HG03064 (cell line): Measurements from ENCODE around the gene ATP6V0E1.

ENCODE experiments used
- ATAC-seq: cut with Tn5 transposase; IDR thresholded peaks from one replicate; pipeline ENCODE4 v1.9.1; 2021; ENCODE audit warnings: low read depth; ENCODE audit not compliant: unreplicated experiment

Gene ATP6V0E1

GRCh38 chr5:172983542-172984243 lies at the start of gene ATP6V0E1:
TSS of gene ATP6V0E1 (plus strand) at chr5:172983771. CDS start at chr5:172983861, 90 bp downstream.
- ATAC-seq = peak; percentile 76

- no peak for ATAC-seq
Measured at GRCh38 chr5:172935096-172935495, 48.5 kb upstream of the ATP6V0E1 start.

- ATAC-seq = no peak
Measured at GRCh38 chr5:172936401-172936800, 47.2 kb upstream of the ATP6V0E1 start.

- no peak for ATAC-seq
Measured at GRCh38 chr5:172939071-172939470, 44.5 kb upstream of the ATP6V0E1 start.

DNA sequence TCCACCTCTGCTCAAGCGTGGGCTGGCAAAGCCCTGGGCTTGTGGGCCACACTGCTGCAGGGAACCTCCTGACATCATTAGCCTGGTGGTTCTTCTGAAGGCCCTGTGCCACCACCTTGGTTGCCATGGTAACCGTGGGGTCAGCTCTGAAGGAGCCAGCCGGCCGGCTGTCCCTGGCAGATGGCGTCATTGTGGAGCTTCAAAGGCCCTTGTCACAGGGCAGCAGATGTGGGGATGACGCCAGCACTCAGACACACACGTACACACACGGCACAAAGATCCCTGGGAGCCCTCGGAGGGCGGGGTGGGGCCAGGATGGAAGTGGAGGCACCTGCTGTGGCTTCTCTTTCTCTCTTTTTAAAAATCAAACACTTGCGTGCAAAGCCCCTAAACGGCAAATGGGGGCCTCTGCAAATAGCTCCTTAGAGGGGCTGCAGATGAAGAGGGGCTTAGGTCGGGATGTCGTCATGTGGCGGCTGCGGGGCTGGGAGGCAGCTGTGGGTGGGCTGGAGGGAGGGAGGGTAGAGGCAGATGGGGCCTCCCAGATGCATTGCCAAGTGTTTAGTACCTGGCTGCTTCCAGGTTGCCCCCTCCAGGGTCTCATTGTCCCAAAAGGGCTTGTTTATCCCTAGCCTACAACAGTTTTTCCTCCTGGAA lies 43.8 kb upstream of the ATP6V0E1 start:
- no peak for ATAC-seq

DNA sequence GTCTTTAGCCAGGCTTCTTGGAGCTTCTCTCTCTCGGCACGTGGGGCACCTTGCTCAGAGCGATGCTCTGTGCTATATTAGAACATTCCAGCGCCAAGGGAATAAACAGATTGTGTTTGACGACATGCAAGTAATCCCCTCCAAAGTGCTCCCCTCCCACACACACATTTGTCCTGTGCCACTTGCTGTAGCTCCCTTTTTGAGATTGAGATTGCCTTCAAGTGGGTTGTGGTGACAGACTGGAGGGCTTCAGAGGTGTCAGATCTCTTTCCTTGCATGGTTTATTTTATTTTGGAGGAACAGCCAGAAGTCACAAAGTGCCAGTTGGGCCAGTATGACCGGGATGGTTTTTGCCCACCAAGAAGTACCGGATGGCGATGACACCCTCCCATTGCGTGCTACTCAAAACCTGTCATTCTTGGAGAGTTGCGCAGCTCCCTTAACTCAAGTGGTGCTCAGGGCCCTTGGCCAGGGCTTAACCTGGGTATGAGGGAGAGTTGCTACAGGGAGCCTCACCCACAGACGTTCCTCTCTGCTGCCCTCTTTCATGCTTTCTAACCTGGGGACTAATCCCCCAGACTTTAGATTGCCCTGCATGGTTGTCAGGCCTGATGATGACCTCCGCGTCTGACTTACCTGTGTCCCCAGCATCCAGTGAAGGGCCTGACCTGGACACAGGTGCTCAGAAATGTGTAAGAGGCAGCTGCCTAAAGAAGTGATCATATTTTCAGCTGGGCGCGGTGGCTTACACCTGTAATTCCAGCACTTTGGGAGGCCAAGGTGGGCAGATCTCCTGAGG lies 43.1 kb upstream of the ATP6V0E1 start:
- no peak for ATAC-seq

GRCh38 chr5:172941067-172941516 lies 42.5 kb upstream of the ATP6V0E1 start:
- no peak for ATAC-seq

- no peak for ATAC-seq
Measured at GRCh38 chr5:172942556-172942955, 41.0 kb upstream of the ATP6V0E1 start.

DNA sequence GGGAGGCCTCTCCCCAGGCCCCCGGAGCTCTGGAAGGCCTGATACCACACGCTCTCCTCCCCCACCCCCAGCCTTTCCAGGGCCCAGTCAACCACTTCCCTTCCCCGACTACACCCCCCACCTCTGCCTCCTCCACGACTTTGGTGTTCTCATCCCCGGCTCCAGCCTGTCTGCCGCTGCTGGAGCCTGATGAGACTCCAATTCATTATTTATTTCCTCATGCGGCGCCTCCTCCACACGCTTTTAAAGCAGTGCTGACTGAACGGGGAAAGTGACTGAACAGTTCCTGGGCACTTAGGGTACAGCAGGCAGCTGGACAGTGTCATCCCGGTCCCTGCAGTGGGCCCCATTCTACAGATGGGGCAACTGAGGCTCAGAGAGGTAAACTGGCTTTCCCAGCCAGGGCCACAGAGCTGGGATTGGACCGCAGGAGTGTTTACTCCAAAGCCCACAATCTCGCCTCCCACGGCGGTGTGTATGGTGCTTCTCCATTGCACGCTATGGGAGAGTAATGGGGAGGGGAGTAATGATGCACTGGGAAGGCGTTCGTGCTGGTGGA lies 40.2 kb upstream of the ATP6V0E1 start:
- no peak for ATAC-seq

DNA sequence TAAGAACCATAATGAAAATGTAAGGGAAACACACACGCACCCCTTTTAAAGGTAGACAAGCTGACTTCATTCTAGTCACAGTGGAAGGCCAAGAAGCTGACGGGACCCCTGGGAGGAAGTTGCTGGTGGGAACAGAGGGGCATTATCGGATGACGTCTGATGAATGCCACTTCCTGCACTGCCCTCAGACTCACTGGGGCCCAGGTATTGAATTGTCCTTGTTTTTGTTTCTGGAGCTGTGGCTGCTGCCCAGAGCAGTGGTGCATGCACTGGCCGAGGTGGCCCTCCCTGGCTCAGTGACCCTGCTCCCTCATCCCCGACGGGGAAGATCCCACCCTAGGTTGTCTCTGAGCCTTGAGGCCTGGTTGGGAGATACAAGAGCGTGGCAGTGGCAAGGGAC lies 39.7 kb upstream of the ATP6V0E1 start:
- ATAC-seq = no peak

- no peak for ATAC-seq
Measured at GRCh38 chr5:172944741-172945140, 38.8 kb upstream of the ATP6V0E1 start.

DNA sequence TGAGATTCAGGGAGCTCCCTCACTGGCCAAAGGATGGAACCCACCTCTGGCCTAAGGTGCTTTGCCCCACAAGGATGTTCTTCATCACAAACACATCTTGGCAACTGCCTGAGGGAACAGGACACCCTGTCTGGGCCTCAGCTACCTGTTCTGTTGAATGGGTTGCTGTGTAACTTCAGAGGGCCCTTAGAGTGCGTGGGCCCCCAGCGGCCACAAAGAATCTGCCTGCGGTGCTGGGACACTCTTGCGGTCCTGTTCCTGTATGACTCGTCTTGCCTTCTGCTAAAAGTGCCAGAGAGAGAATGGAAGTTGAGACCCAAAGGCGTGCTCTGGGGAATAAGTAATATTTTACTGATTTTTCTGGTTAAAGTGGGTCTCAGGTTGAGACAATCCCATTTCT lies 38.4 kb upstream of the ATP6V0E1 start:
- no peak for ATAC-seq

DNA sequence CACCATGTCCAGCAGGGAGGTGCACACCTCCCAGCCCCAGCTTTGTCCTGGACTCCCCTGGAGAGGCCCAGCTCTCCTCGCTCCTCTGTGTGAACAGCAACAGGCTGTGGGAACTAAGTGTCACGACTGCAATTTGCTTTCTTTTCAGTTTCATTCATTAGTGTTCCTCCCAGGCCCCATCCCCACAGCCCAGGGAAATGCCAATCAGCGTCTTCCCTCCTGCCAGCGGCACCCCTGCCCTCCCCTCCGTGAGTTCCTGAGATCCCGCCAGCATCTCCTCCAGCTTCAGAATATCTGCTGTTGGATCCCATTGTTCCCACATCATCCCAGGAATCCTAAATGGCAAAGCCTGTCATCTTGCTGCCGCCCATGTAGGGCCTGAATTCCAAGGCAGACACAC lies 37.4 kb upstream of the ATP6V0E1 start:
- no peak for ATAC-seq

DNA sequence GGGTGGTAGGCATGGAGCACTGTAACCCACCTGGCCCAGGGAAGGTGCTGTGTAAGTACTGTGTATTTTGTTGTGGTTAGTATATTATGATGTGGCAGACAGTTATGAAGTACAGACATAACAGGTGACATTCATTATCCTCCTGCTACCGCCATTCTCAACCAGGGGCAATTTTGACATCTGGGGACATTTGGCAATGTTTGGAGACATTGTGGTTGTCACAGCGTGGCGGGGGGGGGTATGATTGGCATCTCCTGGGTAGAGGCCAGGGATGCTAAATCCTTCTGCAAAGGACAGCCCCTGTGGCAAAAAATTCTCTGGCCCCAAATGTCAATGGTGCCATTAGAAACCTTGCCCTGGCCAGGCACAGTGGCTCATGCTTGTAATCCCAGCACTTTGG lies 34.1 kb upstream of the ATP6V0E1 start:
- no peak for ATAC-seq

- ATAC-seq = no peak
Measured at GRCh38 chr5:172950176-172950965, 33.2 kb upstream of the ATP6V0E1 start.

DNA sequence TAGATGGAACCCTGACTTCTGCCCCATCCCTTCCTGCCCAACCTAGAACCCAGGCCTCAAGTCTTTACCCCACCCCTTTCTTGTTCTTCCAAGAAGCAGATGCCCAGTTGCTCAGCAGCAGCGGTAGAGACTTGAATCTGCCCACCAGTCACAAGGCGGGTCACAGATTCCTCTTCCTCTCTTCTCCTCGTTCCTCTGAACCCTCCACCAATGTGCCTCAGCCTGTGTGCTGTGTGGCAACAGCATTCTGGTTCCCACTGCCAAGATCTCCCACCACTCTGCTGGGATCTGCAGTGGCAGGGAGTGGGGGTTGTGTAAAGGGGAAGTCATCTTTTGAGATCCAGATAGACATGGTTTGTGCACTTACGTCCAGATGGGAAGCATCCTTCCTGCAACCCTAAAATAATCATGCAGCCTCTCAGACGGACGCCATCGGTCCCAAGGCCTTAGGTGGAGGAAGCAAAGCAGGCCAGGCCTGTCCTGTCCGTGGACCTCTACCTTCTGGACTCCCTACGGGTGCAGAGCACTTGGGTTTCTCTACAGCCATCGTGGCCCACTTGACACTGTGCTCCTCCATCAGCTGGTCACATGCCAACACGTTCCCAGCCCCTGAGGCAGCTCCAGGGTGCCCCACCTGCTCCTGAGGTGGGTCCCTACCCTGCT lies 32.1 kb upstream of the ATP6V0E1 start:
- no peak for ATAC-seq

GRCh38 chr5:172952034-172952511 lies 31.5 kb upstream of the ATP6V0E1 start:
- ATAC-seq = no peak

- ATAC-seq = no peak
Measured at GRCh38 chr5:172953776-172954675, 29.5 kb upstream of the ATP6V0E1 start.

GRCh38 chr5:172954751-172955159 lies 28.8 kb upstream of the ATP6V0E1 start:
- ATAC-seq = no peak
